Measurements from ENCODE around the gene LYPLAL1. TPM values are rescaled to one million over a fixed set of nuclear protein-coding genes. Genes with fewer than 3 reads are reported as not detected.

The LYPLAL1 gene
- total and polyA plus RNA-seq, 9 of the 15 experiments (the other 6 are each of a cell fraction or from before 2014, with no cell fraction given): 14.9 to 179 (median 46.3) TPM

DNA sequence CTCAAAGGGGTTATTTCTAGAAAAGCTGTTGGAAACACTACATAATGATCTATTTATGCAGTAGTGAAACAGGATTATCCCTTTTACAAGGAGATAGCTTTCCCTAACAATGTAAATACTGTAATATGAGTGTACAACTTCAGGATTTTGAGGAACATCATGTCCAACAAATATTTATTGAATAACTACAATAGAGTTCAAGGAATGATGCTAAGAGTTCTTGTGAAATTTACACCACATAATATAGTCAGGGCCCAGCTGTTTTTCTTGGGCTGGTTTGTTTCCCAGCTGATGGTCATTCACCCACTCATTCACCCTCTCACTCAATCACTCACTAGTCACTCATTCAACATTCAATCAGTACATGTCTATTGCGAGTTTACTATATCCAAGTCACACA lies 12.3 kb upstream of the LYPLAL1 start (continued):
- TF ChIP-seq ERF (CRISPR knock-in tag; IDR thresholded peaks at IDR 0.05) (no peak), ZNF583 (CRISPR knock-in tag; IDR thresholded peaks at IDR 0.05) (no peak), FOXA3 (CRISPR knock-in tag; conservative IDR thresholded peaks at IDR 0.05 in 1 of 2, IDR thresholded peaks at IDR 0.05 in 1 of 2) (no peak), SAP30 (IDR thresholded peaks at IDR 0.05; ENCODE audit: borderline replicate concordance, insufficient read depth, low read depth, low read length, poor library complexity, severe bottlenecking) (no peak)
- TF ChIP-seq, protein P1, sequence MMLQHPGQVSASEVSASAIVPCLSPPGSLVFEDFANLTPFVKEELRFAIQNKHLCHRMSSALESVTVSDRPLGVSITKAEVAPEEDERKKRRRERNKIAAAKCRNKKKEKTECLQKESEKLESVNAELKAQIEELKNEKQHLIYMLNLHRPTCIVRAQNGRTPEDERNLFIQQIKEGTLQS (IDR thresholded peaks at IDR 0.05): no peak
- TF ChIP-seq, protein P1 (CRISPR knock-in tag; conservative IDR thresholded peaks at IDR 0.05): no peak
- TF ChIP-seq, protein P2, sequence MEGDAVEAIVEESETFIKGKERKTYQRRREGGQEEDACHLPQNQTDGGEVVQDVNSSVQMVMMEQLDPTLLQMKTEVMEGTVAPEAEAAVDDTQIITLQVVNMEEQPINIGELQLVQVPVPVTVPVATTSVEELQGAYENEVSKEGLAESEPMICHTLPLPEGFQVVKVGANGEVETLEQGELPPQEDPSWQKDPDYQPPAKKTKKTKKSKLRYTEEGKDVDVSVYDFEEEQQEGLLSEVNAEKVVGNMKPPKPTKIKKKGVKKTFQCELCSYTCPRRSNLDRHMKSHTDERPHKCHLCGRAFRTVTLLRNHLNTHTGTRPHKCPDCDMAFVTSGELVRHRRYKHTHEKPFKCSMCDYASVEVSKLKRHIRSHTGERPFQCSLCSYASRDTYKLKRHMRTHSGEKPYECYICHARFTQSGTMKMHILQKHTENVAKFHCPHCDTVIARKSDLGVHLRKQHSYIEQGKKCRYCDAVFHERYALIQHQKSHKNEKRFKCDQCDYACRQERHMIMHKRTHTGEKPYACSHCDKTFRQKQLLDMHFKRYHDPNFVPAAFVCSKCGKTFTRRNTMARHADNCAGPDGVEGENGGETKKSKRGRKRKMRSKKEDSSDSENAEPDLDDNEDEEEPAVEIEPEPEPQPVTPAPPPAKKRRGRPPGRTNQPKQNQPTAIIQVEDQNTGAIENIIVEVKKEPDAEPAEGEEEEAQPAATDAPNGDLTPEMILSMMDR (IDR thresholded peaks at IDR 0.05 in 2 of 3, conservative IDR thresholded peaks at IDR 0.05 in 1 of 3; ENCODE audit: insufficient read depth in 2 of 3, low read depth in 1 of 3, low read length in 3 of 3): no peak
- TF ChIP-seq, protein P3, sequence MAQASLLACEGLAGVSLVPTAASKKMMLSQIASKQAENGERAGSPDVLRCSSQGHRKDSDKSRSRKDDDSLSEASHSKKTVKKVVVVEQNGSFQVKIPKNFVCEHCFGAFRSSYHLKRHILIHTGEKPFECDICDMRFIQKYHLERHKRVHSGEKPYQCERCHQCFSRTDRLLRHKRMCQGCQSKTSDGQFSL (CRISPR knock-in tag; IDR thresholded peaks at IDR 0.05): no peak
- TF ChIP-seq, protein P3 (tag; IDR thresholded peaks at IDR 0.05): no peak
